ENCODE measurements around the gene TRHDE. TPM values are rescaled to one million over a fixed set of nuclear protein-coding genes. Genes with fewer than 3 reads are reported as not detected.

Gene TRHDE
- total and polyA plus RNA-seq, 9 donors: 0.29 to 2.3 (median 0.49) TPM

- H3K9me3 ChIP-seq (replicated peaks; ENCODE audit: control insufficient read depth, low read depth, low read length): no peaks in the 10 kb centered on the region
- H3K27ac ChIP-seq (ENCODE audit: low read length): no peak overlapping the region
- DNase-seq: no peak
- no peaks in the 10 kb centered on the region for H3K36me3 ChIP-seq (ENCODE audit: control insufficient read depth, insufficient read depth, low read length)
- WGBS (ENCODE audit: insufficient coverage): no CpG with 5 or more reads among the region's 1 CpG
- no peaks in the 10 kb centered on the region for H3K27me3 ChIP-seq (ENCODE audit: control insufficient read depth, insufficient read depth, low read length)
- no peaks in the 10 kb centered on the region for H3K4me1 ChIP-seq (ENCODE audit: control insufficient read depth, insufficient read depth, low read length)
- H3K4me3 ChIP-seq (ENCODE audit: low read length): no peak overlapping the region
These were observed 13.7 kb downstream of the TRHDE start for GRCh38 chr12:72285861-72286260.

- no CpG with 5 or more reads among the region's 3 CpGs for WGBS (ENCODE audit: insufficient coverage)
These were observed 14.4 kb downstream of the TRHDE start for GRCh38 chr12:72286526-72286925.

GRCh38 chr12:72288436-72288835, 16.3 kb downstream of the TRHDE start:
- no peak overlapping the region for H3K27ac ChIP-seq (ENCODE audit: low read length)
- H3K4me3 ChIP-seq (ENCODE audit: low read length): no peak overlapping the region
- H3K4me1 ChIP-seq (ENCODE audit: control insufficient read depth, insufficient read depth, low read length): no peaks in the 10 kb centered on the region
- no peak for DNase-seq
- no CpG with 5 or more reads among the region's 3 CpGs for WGBS (ENCODE audit: insufficient coverage)
- no peaks in the 10 kb centered on the region for H3K9me3 ChIP-seq (replicated peaks; ENCODE audit: control insufficient read depth, low read depth, low read length)
- H3K27me3 ChIP-seq (ENCODE audit: control insufficient read depth, insufficient read depth, low read length): no peaks in the 10 kb centered on the region
- no peaks in the 10 kb centered on the region for H3K36me3 ChIP-seq (ENCODE audit: control insufficient read depth, insufficient read depth, low read length)

More at GRCh38 chr12:72286526-72286925, 14.4 kb downstream of the TRHDE start:
- H3K9me3 ChIP-seq (replicated peaks; ENCODE audit: control insufficient read depth, low read depth, low read length): no peaks in the 10 kb centered on the region
- no peaks in the 10 kb centered on the region for H3K36me3 ChIP-seq (ENCODE audit: control insufficient read depth, insufficient read depth, low read length)
- no peak for DNase-seq
- no peaks in the 10 kb centered on the region for H3K4me1 ChIP-seq (ENCODE audit: control insufficient read depth, insufficient read depth, low read length)
- H3K27ac ChIP-seq (ENCODE audit: low read length): no peak overlapping the region
- no peak overlapping the region for H3K4me3 ChIP-seq (ENCODE audit: low read length)
- H3K27me3 ChIP-seq (ENCODE audit: control insufficient read depth, insufficient read depth, low read length): no peaks in the 10 kb centered on the region

GRCh38 chr12:72288911-72289310, 16.7 kb downstream of the TRHDE start:
- Histone ChIP-seq H3K9me3 (replicated peaks; ENCODE audit: control insufficient read depth, low read depth, low read length) (no peaks in the 10 kb centered on the region), H3K27ac (ENCODE audit: low read length) (no peak overlapping the region), H3K27me3 (ENCODE audit: control insufficient read depth, insufficient read depth, low read length) (no peaks in the 10 kb centered on the region), H3K4me3 (ENCODE audit: low read length) (no peak overlapping the region), H3K4me1 (ENCODE audit: control insufficient read depth, insufficient read depth, low read length) (no peaks in the 10 kb centered on the region), H3K36me3 (ENCODE audit: control insufficient read depth, insufficient read depth, low read length) (no peaks in the 10 kb centered on the region)
- no CpG with 5 or more reads among the region's 2 CpGs for WGBS (ENCODE audit: insufficient coverage)
- DNase-seq: no peak

- H3K36me3 ChIP-seq (ENCODE audit: control insufficient read depth, insufficient read depth, low read length): no peaks in the 10 kb centered on the region
- H3K9me3 ChIP-seq (replicated peaks; ENCODE audit: control insufficient read depth, low read depth, low read length): no peaks in the 10 kb centered on the region
- DNase-seq: no peak
- H3K4me1 ChIP-seq (ENCODE audit: control insufficient read depth, insufficient read depth, low read length): no peaks in the 10 kb centered on the region
- H3K27me3 ChIP-seq (ENCODE audit: control insufficient read depth, insufficient read depth, low read length): no peaks in the 10 kb centered on the region
- H3K27ac ChIP-seq (ENCODE audit: low read length): no peak overlapping the region
- WGBS (ENCODE audit: insufficient coverage): 80% methylated on average over 1 of the region's 2 CpGs
- H3K4me3 ChIP-seq (ENCODE audit: low read length): no peak overlapping the region
These were observed 17.5 kb downstream of the TRHDE start for GRCh38 chr12:72289633-72290032.

- Histone ChIP-seq H3K4me3 (ENCODE audit: low read length) (no peak overlapping the region), H3K4me1 (ENCODE audit: control insufficient read depth, insufficient read depth, low read length) (no peaks in the 10 kb centered on the region), H3K27ac (ENCODE audit: low read length) (no peak overlapping the region), H3K27me3 (ENCODE audit: control insufficient read depth, insufficient read depth, low read length) (no peaks in the 10 kb centered on the region), H3K9me3 (replicated peaks; ENCODE audit: control insufficient read depth, low read depth, low read length) (no peaks in the 10 kb centered on the region), H3K36me3 (ENCODE audit: control insufficient read depth, insufficient read depth, low read length) (no peaks in the 10 kb centered on the region)
- no peak for DNase-seq
- WGBS (ENCODE audit: insufficient coverage): 100% methylated on average over 2 of the region's 5 CpGs
These were observed 19.0 kb downstream of the TRHDE start for GRCh38 chr12:72291175-72291574.

- 80% methylated on average over 4 of the region's 6 CpGs for WGBS (ENCODE audit: insufficient coverage)
These were observed 21.5 kb downstream of the TRHDE start for GRCh38 chr12:72293701-72294100.

GRCh38 chr12:72295101-72295500, 22.9 kb downstream of the TRHDE start:
- Histone ChIP-seq H3K9me3 (replicated peaks; ENCODE audit: control insufficient read depth, low read depth, low read length) (no peaks in the 10 kb centered on the region), H3K27ac (ENCODE audit: low read length) (no peak overlapping the region), H3K27me3 (ENCODE audit: control insufficient read depth, insufficient read depth, low read length) (no peaks in the 10 kb centered on the region), H3K4me1 (ENCODE audit: control insufficient read depth, insufficient read depth, low read length) (no peaks in the 10 kb centered on the region), H3K4me3 (ENCODE audit: low read length) (no peak overlapping the region), H3K36me3 (ENCODE audit: control insufficient read depth, insufficient read depth, low read length) (no peaks in the 10 kb centered on the region)
- DNase-seq: no peak
- WGBS (ENCODE audit: insufficient coverage): 96% methylated on average over 4 of the region's 8 CpGs

More at GRCh38 chr12:72293701-72294100, 21.5 kb downstream of the TRHDE start:
- Histone ChIP-seq H3K4me3 (ENCODE audit: low read length) (no peak overlapping the region), H3K9me3 (replicated peaks; ENCODE audit: control insufficient read depth, low read depth, low read length) (no peaks in the 10 kb centered on the region), H3K27ac (ENCODE audit: low read length) (no peak overlapping the region), H3K4me1 (ENCODE audit: control insufficient read depth, insufficient read depth, low read length) (no peaks in the 10 kb centered on the region), H3K36me3 (ENCODE audit: control insufficient read depth, insufficient read depth, low read length) (no peaks in the 10 kb centered on the region), H3K27me3 (ENCODE audit: control insufficient read depth, insufficient read depth, low read length) (no peaks in the 10 kb centered on the region)
- no peak for DNase-seq

- Histone ChIP-seq H3K36me3 (ENCODE audit: control insufficient read depth, insufficient read depth, low read length) (no peaks in the 10 kb centered on the region), H3K27ac (ENCODE audit: low read length) (no peak overlapping the region), H3K9me3 (replicated peaks; ENCODE audit: control insufficient read depth, low read depth, low read length) (no peaks in the 10 kb centered on the region), H3K27me3 (ENCODE audit: control insufficient read depth, insufficient read depth, low read length) (no peaks in the 10 kb centered on the region), H3K4me3 (ENCODE audit: low read length) (no peak overlapping the region), H3K4me1 (ENCODE audit: control insufficient read depth, insufficient read depth, low read length) (no peaks in the 10 kb centered on the region)
- no peak for DNase-seq
- no CpG with 5 or more reads among the region's 2 CpGs for WGBS (ENCODE audit: insufficient coverage)
These were observed 23.6 kb downstream of the TRHDE start for GRCh38 chr12:72295744-72296143.

- no peaks in the 10 kb centered on the region for H3K4me1 ChIP-seq (ENCODE audit: control insufficient read depth, insufficient read depth, low read length)
- H3K36me3 ChIP-seq (ENCODE audit: control insufficient read depth, insufficient read depth, low read length): no peaks in the 10 kb centered on the region
- H3K4me3 ChIP-seq (ENCODE audit: low read length): no peak overlapping the region
- no peaks in the 10 kb centered on the region for H3K9me3 ChIP-seq (replicated peaks; ENCODE audit: control insufficient read depth, low read depth, low read length)
- DNase-seq: no peak
- WGBS (ENCODE audit: insufficient coverage): 72% methylated on average over 2 of the region's 2 CpGs
- H3K27ac ChIP-seq (ENCODE audit: low read length): no peak overlapping the region
- H3K27me3 ChIP-seq (ENCODE audit: control insufficient read depth, insufficient read depth, low read length): no peaks in the 10 kb centered on the region
These were observed 24.2 kb downstream of the TRHDE start for GRCh38 chr12:72296389-72296788.

GRCh38 chr12:72297666-72298065, 25.5 kb downstream of the TRHDE start:
- Histone ChIP-seq H3K36me3 (ENCODE audit: control insufficient read depth, insufficient read depth, low read length) (no peaks in the 10 kb centered on the region), H3K4me1 (ENCODE audit: control insufficient read depth, insufficient read depth, low read length) (no peaks in the 10 kb centered on the region), H3K27me3 (ENCODE audit: control insufficient read depth, insufficient read depth, low read length) (no peaks in the 10 kb centered on the region), H3K9me3 (replicated peaks; ENCODE audit: control insufficient read depth, low read depth, low read length) (no peaks in the 10 kb centered on the region), H3K4me3 (ENCODE audit: low read length) (no peak overlapping the region), H3K27ac (ENCODE audit: low read length) (no peak overlapping the region)
- DNase-seq: no peak
- WGBS (ENCODE audit: insufficient coverage): 96% methylated on average over 2 of the region's 3 CpGs

All from muscle of leg (tissue), 11 donors.